HepG2 (cell line): ENCODE results near the gene GRK5. TPM values are rescaled to one million over a fixed set of nuclear protein-coding genes. Genes with fewer than 3 reads are reported as not detected.

Experiments
- EZH2 ChIP-seq: conservative IDR thresholded peaks from 2 replicates; pipeline ENCODE4 v1.6.1; 2012; ENCODE audit warnings: mild to moderate bottlenecking, low read depth, low read length, moderate library complexity
- HCFC1 ChIP-seq: fragments of 150-350 bp; IDR thresholded peaks from 2 replicates; pipeline ENCODE4 v1.6.1; 2014; ENCODE audit warnings: low read depth, low read length
- SRF ChIP-seq: IDR thresholded peaks from 2 replicates; pipeline ENCODE4 v1.6.1; 2011; ENCODE audit warnings: mild to moderate bottlenecking, low read depth, low read length, moderate library complexity
- TCF12 ChIP-seq, 2 experiments: fragments of 450-650 bp in 1 of 2; sonication (generic) in 1 of 2; formaldehyde crosslinking in 1 of 2; IDR thresholded peaks; 2 replicates each; pipeline versions ENCODE4 v1.6.1 to v1.8.0; 2017 to 2022; ENCODE audit warnings: antibody characterized with exemption in 1 of 2, mild to moderate bottlenecking in 1 of 2, missing genetic modification reagents in 1 of 2, moderate library complexity in 1 of 2
- TCF7 ChIP-seq: sonication (generic); IDR thresholded peaks from 2 replicates; pipeline ENCODE4 v1.6.1; 2016; ENCODE audit warnings: antibody characterized with exemption, low read depth
- ZFP82 ChIP-seq: sonication (generic); formaldehyde crosslinking; IDR thresholded peaks from 2 replicates; pipeline ENCODE4 v1.5.1; 2020; ENCODE audit warnings: mild to moderate bottlenecking, missing genetic modification reagents, borderline replicate concordance
- ZNF274 ChIP-seq: sonication (generic); formaldehyde crosslinking; IDR thresholded peaks from 2 replicates; pipeline ENCODE4 v1.5.1; 2020; ENCODE audit warnings: mild to moderate bottlenecking, missing genetic modification reagents
- ZNF510 ChIP-seq: sonication (generic); formaldehyde crosslinking; IDR thresholded peaks from 2 replicates; pipeline ENCODE4 v1.4.0; 2020; ENCODE audit warnings: low read depth, mild to moderate bottlenecking, missing genetic modification reagents
- ZNF792 ChIP-seq: IDR thresholded peaks from 2 replicates; pipeline ENCODE4 v1.6.1; 2016
- ZSCAN25 ChIP-seq: sonication (generic); formaldehyde crosslinking; IDR thresholded peaks from 2 replicates; pipeline ENCODE4 v1.8.0; 2022; ENCODE audit warnings: mild to moderate bottlenecking, missing genetic modification reagents
- polyA plus RNA-seq, 8 experiments: library from polyadenylated mRNA; depleted of rRNA in 3 of 8; stranded (reverse) in 7 of 8; unstranded in 1 of 8; fragments of >200 nt; fragmentation: Illumina TruSeq in 4 of 8; extraction: Trizol in 4 of 8; gene quantifications; 2 replicates each; pipeline versions ENCODE4 v1.2.1 to v1.2.3, GENCODE V29; 2011 to 2016; ENCODE audit warnings: low read depth in 4 of 8, missing spikeins in 1 of 8, mixed read lengths in 1 of 8; ENCODE audit not compliant: insufficient read depth in 1 of 8
- total RNA-seq, 5 experiments: library from RNA; depleted of rRNA; stranded (reverse); fragments of >200 nt; fragmentation: Illumina TruSeq; extraction: Trizol; gene quantifications; 2 replicates each; pipeline ENCODE4 v1.2.3, GENCODE V29; 2016; ENCODE audit warnings: low read depth in 1 of 5
- TF ChIP-seq, protein P1 (sequence below): sonication (generic); formaldehyde crosslinking; IDR thresholded peaks from 2 replicates; pipeline ENCODE4 v1.9.0; 2021; ENCODE audit warnings: missing genetic modification reagents, mild to moderate bottlenecking, borderline replicate concordance
- TF ChIP-seq, protein P2 (sequence below): sonication (generic); formaldehyde crosslinking; IDR thresholded peaks from 2 replicates; pipeline ENCODE4 v1.5.1; 2020; ENCODE audit warnings: mild to moderate bottlenecking, missing genetic modification reagents, moderate library complexity
- TF ChIP-seq, protein P3 (sequence below): sonication (generic); formaldehyde crosslinking; IDR thresholded peaks from 2 replicates; pipeline ENCODE4 v1.4.0; 2020; ENCODE audit warnings: low read depth, mild to moderate bottlenecking, missing genetic modification reagents
- TF ChIP-seq, protein P4 (sequence below): sonication (generic); formaldehyde crosslinking; IDR thresholded peaks from 2 replicates; pipeline ENCODE4 v1.4.0; 2020; ENCODE audit warnings: missing genetic modification reagents
- TF ChIP-seq, protein P5 (sequence below): sonication (generic); formaldehyde crosslinking; IDR thresholded peaks from 2 replicates; pipeline ENCODE4 v1.4.0; 2020; ENCODE audit warnings: missing genetic modification reagents, borderline replicate concordance

The GRK5 gene
- total and polyA plus RNA-seq, 2 of the 13 experiments (the other 11 are each of a cell fraction or from before 2014, with no cell fraction given): 10.4 to 12.6 TPM

DNA sequence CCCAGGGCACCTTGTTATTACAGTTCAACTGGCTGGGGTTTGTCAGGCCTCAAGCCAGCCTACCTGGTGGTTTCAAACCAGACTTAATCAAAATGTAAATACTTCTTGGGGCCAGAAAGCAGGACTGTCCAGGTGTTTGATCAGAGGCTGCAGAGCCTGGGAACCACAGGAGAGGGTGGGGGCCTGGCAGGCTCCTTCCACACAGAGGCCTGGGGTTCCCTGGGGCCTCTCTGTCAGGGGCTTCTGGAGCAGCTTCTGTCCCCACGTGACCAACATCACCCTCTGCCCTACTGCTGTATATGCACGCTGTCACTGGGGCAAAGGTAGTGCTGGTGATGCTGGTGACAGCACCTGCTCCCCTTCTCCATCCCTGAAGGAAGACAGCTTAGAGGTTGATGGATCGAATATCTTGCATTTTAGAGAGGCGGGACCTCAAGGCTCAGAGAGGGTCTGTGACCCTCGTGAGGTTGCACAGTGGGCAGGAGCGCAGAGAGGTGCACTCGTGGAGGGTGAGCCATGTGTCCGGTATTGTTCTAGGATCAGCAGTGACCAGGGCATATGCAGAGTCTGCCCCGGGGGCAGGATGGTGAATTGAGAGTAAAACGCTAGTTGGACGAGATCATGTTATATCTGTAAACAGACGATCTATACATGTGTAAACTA lies 95.4 kb downstream of the GRK5 start (continued):
- no peak for TF ChIP-seq ZFP82 (CRISPR knock-in tag)
- TF ChIP-seq, protein P1, sequence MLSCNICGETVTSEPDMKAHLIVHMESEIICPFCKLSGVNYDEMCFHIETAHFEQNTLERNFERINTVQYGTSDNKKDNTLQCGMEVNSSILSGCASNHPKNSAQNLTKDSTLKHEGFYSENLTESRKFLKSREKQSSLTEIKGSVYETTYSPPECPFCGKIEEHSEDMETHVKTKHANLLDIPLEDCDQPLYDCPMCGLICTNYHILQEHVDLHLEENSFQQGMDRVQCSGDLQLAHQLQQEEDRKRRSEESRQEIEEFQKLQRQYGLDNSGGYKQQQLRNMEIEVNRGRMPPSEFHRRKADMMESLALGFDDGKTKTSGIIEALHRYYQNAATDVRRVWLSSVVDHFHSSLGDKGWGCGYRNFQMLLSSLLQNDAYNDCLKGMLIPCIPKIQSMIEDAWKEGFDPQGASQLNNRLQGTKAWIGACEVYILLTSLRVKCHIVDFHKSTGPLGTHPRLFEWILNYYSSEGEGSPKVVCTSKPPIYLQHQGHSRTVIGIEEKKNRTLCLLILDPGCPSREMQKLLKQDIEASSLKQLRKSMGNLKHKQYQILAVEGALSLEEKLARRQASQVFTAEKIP (CRISPR knock-in tag): no peak
- TF ChIP-seq SRF: no peak
- TF ChIP-seq ZNF510: no peak
- TF ChIP-seq, protein P2, sequence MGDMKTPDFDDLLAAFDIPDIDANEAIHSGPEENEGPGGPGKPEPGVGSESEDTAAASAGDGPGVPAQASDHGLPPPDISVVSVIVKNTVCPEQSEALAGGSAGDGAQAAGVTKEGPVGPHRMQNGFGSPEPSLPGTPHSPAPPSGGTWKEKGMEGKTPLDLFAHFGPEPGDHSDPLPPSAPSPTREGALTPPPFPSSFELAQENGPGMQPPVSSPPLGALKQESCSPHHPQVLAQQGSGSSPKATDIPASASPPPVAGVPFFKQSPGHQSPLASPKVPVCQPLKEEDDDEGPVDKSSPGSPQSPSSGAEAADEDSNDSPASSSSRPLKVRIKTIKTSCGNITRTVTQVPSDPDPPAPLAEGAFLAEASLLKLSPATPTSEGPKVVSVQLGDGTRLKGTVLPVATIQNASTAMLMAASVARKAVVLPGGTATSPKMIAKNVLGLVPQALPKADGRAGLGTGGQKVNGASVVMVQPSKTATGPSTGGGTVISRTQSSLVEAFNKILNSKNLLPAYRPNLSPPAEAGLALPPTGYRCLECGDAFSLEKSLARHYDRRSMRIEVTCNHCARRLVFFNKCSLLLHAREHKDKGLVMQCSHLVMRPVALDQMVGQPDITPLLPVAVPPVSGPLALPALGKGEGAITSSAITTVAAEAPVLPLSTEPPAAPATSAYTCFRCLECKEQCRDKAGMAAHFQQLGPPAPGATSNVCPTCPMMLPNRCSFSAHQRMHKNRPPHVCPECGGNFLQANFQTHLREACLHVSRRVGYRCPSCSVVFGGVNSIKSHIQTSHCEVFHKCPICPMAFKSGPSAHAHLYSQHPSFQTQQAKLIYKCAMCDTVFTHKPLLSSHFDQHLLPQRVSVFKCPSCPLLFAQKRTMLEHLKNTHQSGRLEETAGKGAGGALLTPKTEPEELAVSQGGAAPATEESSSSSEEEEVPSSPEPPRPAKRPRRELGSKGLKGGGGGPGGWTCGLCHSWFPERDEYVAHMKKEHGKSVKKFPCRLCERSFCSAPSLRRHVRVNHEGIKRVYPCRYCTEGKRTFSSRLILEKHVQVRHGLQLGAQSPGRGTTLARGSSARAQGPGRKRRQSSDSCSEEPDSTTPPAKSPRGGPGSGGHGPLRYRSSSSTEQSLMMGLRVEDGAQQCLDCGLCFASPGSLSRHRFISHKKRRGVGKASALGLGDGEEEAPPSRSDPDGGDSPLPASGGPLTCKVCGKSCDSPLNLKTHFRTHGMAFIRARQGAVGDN (CRISPR knock-in tag): peak; percentile 54
- TF ChIP-seq TCF12 (IDR thresholded peaks at IDR 0.05): no peak
- no peak for TF ChIP-seq TCF12 (CRISPR knock-in tag; IDR thresholded peaks at IDR 0.05)
- TF ChIP-seq ZNF792 (CRISPR knock-in tag): no peak
- no peak for TF ChIP-seq TCF7
- no peak for TF ChIP-seq ZSCAN25 (CRISPR knock-in tag)
- TF ChIP-seq ZNF274 (CRISPR knock-in tag): no peak
- TF ChIP-seq, protein P3, sequence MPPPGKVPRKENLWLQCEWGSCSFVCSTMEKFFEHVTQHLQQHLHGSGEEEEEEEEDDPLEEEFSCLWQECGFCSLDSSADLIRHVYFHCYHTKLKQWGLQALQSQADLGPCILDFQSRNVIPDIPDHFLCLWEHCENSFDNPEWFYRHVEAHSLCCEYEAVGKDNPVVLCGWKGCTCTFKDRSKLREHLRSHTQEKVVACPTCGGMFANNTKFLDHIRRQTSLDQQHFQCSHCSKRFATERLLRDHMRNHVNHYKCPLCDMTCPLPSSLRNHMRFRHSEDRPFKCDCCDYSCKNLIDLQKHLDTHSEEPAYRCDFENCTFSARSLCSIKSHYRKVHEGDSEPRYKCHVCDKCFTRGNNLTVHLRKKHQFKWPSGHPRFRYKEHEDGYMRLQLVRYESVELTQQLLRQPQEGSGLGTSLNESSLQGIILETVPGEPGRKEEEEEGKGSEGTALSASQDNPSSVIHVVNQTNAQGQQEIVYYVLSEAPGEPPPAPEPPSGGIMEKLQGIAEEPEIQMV (CRISPR knock-in tag): no peak
- TF ChIP-seq, protein P4, sequence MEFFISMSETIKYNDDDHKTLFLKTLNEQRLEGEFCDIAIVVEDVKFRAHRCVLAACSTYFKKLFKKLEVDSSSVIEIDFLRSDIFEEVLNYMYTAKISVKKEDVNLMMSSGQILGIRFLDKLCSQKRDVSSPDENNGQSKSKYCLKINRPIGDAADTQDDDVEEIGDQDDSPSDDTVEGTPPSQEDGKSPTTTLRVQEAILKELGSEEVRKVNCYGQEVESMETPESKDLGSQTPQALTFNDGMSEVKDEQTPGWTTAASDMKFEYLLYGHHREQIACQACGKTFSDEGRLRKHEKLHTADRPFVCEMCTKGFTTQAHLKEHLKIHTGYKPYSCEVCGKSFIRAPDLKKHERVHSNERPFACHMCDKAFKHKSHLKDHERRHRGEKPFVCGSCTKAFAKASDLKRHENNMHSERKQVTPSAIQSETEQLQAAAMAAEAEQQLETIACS (CRISPR knock-in tag): no peak
- no peak for TF ChIP-seq HCFC1
- TF ChIP-seq, protein P5, sequence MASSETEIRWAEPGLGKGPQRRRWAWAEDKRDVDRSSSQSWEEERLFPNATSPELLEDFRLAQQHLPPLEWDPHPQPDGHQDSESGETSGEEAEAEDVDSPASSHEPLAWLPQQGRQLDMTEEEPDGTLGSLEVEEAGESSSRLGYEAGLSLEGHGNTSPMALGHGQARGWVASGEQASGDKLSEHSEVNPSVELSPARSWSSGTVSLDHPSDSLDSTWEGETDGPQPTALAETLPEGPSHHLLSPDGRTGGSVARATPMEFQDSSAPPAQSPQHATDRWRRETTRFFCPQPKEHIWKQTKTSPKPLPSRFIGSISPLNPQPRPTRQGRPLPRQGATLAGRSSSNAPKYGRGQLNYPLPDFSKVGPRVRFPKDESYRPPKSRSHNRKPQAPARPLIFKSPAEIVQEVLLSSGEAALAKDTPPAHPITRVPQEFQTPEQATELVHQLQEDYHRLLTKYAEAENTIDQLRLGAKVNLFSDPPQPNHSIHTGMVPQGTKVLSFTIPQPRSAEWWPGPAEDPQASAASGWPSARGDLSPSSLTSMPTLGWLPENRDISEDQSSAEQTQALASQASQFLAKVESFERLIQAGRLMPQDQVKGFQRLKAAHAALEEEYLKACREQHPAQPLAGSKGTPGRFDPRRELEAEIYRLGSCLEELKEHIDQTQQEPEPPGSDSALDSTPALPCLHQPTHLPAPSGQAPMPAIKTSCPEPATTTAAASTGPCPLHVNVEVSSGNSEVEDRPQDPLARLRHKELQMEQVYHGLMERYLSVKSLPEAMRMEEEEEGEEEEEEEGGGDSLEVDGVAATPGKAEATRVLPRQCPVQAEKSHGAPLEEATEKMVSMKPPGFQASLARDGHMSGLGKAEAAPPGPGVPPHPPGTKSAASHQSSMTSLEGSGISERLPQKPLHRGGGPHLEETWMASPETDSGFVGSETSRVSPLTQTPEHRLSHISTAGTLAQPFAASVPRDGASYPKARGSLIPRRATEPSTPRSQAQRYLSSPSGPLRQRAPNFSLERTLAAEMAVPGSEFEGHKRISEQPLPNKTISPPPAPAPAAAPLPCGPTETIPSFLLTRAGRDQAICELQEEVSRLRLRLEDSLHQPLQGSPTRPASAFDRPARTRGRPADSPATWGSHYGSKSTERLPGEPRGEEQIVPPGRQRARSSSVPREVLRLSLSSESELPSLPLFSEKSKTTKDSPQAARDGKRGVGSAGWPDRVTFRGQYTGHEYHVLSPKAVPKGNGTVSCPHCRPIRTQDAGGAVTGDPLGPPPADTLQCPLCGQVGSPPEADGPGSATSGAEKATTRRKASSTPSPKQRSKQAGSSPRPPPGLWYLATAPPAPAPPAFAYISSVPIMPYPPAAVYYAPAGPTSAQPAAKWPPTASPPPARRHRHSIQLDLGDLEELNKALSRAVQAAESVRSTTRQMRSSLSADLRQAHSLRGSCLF (CRISPR knock-in tag): no peak
- TF ChIP-seq EZH2: no peak
